ENCODE results near the gene RAB11FIP3.

GRCh38 chr16:472199-472504, 46.7 kb downstream of the RAB11FIP3 start:
- TF ChIP-seq GATA2 (IDR thresholded peaks at IDR 0.05; ENCODE audit: low read depth, low read length) (no peak), GATA3 (IDR thresholded peaks at IDR 0.05; ENCODE audit: low read depth, low read length) (no peak)
